K562 treated with DMSO at 1 percent for 4 hours (cell line): ENCODE data around the gene MOB3C. TPM values are rescaled to one million over a fixed set of nuclear protein-coding genes. Genes with fewer than 3 reads are reported as not detected.

ENCODE experiments used
- total RNA-seq: library from RNA; unstranded; fragments of 300-600 nt; gene quantifications from 2 replicates; pipeline ENCODE4 v1.2.3, GENCODE V29; 2022; ENCODE audit not compliant: insufficient read depth

The MOB3C gene
- total RNA-seq = 6.9 and 7.5 TPM in 2 replicates

DNA sequence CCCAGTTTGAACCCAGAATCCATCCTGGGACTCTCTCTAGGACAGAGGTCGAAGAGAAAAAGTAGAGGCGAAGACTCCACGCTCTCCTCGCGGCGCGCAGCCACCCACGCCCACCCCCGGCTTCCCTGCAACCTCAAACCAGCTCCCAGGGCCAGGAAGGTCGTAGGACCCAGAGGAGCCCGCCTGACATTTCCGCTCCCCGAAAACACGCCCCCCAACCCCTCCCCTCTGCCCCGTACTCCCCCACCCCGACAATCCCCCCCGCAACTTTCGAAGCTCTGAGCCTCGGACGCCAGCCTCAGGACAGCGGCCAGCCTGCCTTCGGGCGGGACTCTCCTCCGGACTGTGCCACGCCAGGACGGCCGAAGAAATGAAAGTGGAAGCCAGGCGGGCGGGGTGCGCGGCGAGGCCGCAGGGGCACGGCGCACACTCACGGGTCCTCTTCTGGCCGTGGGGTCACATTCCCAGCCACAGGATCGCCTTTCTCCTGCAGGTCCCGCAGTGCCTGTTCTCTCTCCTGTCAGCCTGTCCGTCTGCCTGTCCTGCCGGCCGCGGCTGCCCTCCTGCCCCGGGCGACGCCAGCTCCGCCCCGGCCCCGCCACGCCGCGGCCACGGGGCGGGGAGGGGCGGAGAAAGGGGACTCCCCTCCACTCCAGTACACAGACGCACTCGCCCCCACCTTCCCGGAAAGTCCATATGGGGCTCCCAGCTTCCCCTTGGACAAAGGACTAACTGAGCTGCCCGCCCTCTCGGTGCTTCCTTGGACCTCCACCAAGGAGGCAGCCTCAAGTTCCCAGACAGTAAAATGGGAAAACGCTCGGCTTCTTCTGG, at the start of gene MOB3C:
Gene MOB3C, minus strand, starts transcription at position 535 of the 831 bp plus-strand sequence. CDS start 3,490 bp downstream, outside the sequence.

GRCh38 chr1:46603858-46604549, 12.6 kb downstream of the MOB3C start, which contains the start of gene MKNK1:
Gene MKNK1, minus strand, starts transcription at chr1:46604268. Its CDS starts 20,941 bp downstream, at chr1:46583327.

Other genes starting within 250 kb of the MOB3C start
- 0.59 and 6.1 TPM in 2 replicates for gene FAAH, start 222.5 kb downstream of the MOB3C start, total RNA-seq
- 3.5 and 4.2 TPM in 2 replicates for gene DMBX1, start 127.0 kb downstream of the MOB3C start, total RNA-seq
- not detected in 2 replicates for gene KNCN, start 65.2 kb downstream of the MOB3C start, total RNA-seq
- 39.8 and 45.9 TPM in 2 replicates for gene MKNK1, start 12.5 kb downstream of the MOB3C start, total RNA-seq
- 20.3 and 43.3 TPM in 2 replicates for gene ATPAF1, start 51.6 kb upstream of the MOB3C start, total RNA-seq
- gene TEX38, start 55.0 kb upstream of the MOB3C start, total RNA-seq = not detected in 2 replicates
- gene EFCAB14, start 102.3 kb upstream of the MOB3C start, total RNA-seq = 21.8 and 27.7 TPM in 2 replicates
- not detected in 2 replicates for gene CYP4B1, start 182.2 kb upstream of the MOB3C start, total RNA-seq